Astrocyte of the cerebellum (primary cell): Measurements from ENCODE around the gene QPRT.
"Not testable (repeated sequence)": the region's sequence is repeated elsewhere in the genome, so short reads cannot be mapped to it uniquely, and the experiment has no call there.

Source experiments
- DNase-seq: peaks from one replicate; pipeline ENCODE4 v3.0.0-alpha.2; 2011; ENCODE audit warnings: low read depth
- H3K4me3 ChIP-seq: 2 replicates; pipeline ENCODE4 v1.5.1; 2011; ENCODE audit warnings: mild to moderate bottlenecking, low read depth, low read length, moderate library complexity
- in situ Hi-C: cut with HindIII; loops from 2 replicates; pipeline ENCODE4 v1.10.0; 2017; ENCODE audit warnings: low sequenced_read_pairs
- TF ChIP-seq, protein P1 (sequence below): IDR thresholded peaks from 2 replicates; pipeline ENCODE4 v1.5.1; 2012; ENCODE audit warnings: low read length, low read depth, moderate library complexity, mild to moderate bottlenecking; ENCODE audit errors: missing control alignments

The QPRT gene

DNA sequence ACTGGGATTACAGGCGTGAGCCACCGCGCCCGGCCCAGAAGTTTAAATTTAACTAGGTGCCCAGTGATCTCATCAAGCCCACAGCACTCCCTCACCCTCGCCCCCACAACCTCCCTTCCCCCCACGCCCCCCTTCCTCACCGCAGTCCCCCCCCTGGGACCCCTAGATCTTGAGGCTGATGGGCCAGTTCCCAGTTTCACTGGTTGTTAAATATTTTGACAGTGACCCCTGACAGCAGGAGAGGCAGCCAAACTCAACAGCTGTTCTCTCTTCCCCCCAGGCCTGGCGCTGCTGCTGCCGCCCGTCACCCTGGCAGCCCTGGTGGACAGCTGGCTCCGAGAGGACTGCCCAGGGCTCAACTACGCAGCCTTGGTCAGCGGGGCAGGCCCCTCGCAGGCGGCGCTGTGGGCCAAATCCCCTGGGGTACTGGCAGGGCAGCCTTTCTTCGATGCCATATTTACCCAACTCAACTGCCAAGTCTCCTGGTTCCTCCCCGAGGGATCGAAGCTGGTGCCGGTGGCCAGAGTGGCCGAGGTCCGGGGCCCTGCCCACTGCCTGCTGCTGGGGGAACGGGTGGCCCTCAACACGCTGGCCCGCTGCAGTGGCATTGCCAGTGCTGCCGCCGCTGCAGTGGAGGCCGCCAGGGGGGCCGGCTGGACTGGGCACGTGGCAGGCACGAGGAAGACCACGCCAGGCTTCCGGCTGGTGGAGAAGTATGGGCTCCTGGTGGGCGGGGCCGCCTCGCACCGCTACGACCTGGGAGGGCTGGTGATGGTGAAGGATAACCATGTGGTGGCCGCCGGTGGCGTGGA lies 15.6 kb downstream of the QPRT start:
- in situ Hi-C loops: loop anchor here (5.0 kb wide), 1 partner anchor 108 kb away; no protein-coding TSS in a partner anchor
- H3K4me3 ChIP-seq: no peak overlapping the region
- DNase-seq: no peak
- TF ChIP-seq, protein P1, sequence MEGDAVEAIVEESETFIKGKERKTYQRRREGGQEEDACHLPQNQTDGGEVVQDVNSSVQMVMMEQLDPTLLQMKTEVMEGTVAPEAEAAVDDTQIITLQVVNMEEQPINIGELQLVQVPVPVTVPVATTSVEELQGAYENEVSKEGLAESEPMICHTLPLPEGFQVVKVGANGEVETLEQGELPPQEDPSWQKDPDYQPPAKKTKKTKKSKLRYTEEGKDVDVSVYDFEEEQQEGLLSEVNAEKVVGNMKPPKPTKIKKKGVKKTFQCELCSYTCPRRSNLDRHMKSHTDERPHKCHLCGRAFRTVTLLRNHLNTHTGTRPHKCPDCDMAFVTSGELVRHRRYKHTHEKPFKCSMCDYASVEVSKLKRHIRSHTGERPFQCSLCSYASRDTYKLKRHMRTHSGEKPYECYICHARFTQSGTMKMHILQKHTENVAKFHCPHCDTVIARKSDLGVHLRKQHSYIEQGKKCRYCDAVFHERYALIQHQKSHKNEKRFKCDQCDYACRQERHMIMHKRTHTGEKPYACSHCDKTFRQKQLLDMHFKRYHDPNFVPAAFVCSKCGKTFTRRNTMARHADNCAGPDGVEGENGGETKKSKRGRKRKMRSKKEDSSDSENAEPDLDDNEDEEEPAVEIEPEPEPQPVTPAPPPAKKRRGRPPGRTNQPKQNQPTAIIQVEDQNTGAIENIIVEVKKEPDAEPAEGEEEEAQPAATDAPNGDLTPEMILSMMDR: no peak

- H3K4me3 ChIP-seq, DNase-seq: not testable (repeated sequence)
- in situ Hi-C loops: loop anchor here (5.0 kb wide), 1 partner anchor 107 kb away; no protein-coding TSS in a partner anchor
Observed at GRCh38 chr16:29695675-29696074, 16.7 kb downstream of the QPRT start.

DNA sequence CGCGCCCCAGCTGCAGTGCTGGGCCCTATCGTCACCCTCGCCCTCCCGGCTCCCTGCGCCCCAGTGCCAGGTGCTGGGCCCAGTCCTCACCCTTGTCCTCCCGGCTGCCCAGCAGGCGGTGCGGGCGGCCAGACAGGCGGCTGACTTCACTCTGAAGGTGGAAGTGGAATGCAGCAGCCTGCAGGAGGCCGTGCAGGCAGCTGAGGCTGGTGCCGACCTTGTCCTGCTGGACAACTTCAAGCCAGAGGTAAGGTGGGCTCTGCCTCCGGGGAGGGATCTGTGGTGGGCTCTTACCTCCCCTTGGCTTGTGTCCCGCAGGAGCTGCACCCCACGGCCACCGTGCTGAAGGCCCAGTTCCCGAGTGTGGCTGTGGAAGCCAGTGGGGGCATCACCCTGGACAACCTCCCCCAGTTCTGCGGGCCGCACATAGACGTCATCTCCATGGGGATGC lies 17.9 kb downstream of the QPRT start:
- no peak overlapping the region for H3K4me3 ChIP-seq
- no peak for DNase-seq
- in situ Hi-C loops: loop anchor here (5.0 kb wide), 1 partner anchor 105 kb away; no protein-coding TSS in a partner anchor
- TF ChIP-seq, protein P1: no peak

GRCh38 chr16:29697391-29697790 lies 18.4 kb downstream of the QPRT start:
- DNase-seq: no peak
- TF ChIP-seq, protein P1: no peak
- in situ Hi-C loops: loop anchor here (5.0 kb wide), 1 partner anchor 105 kb away; no protein-coding TSS in a partner anchor
- H3K4me3 ChIP-seq: no peak overlapping the region

DNA sequence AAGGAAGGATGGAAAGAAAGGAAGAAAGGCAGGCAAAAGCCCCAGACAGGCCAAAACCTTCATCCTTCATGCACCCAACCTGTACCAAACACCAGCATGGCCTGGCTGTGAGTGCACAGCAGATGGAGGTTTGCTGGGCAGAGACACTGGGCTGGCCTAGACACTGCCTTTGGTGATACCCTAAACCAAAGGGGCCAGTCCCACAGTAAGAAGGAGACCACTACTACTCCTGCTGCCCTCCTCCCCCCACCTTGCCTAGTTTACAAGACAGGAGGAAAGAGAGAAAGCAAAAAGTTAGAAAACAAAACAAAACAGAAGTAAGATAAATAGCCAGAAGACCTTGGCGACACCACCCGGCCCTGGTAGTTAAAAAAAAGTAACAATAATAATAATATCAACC lies 19.1 kb downstream of the QPRT start:
- no peak overlapping the region for H3K4me3 ChIP-seq
- TF ChIP-seq, protein P1: no peak
- in situ Hi-C loops: loop anchor here (5.0 kb wide), 1 partner anchor 104 kb away; no protein-coding TSS in a partner anchor
- no peak for DNase-seq

DNA sequence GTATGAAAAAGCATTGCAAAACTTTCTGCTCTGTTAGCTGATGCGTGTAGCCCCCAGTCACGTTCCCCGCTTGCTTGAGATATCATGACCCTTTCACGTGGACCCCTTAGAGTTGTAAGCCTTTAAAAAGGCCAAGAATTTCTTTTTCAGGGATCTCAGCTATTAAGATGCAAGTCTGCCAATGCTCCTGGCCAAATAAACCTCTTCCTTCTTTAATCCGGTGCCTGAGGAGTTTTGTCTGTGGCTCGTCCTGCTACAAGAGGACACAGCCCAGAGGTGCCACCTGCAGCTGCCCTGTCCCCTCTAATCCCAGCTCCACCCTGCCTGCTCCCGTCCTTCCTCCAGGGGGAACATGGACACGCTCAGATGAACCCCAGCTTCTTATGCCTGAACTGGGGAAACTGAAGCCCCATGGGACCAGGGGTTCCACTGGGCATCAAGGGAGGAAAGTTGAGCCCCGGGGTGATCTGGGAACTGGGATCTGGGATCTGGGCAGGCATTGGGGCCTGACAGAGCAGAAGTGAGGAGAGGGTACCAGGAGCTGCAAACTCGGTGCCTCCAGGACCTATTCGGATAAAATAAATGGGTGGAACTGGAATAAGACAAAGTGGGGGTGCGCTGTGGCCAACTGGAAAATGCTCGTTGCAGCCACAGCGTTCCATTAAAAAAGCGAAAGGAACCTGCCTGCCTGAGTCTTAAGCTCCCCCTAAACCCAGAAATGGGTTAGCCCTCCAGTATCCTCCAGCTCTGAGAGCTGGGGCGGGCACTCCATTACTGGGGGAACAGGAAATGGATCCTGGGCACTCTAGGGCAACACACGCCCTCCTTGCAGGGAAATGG lies 19.7 kb downstream of the QPRT start:
- H3K4me3 ChIP-seq: no peak overlapping the region
- TF ChIP-seq, protein P1: no peak
- DNase-seq: no peak
- in situ Hi-C loops: loop anchor here (5.0 kb wide), 1 partner anchor 104 kb away; no protein-coding TSS in a partner anchor
